Right lobe of liver (tissue), 6 donors: ENCODE measurements around the gene PRRC2C. TPM values are rescaled to one million over a fixed set of nuclear protein-coding genes. Genes with fewer than 3 reads are reported as not detected.

Experiments
- ATAC-seq, 4 donors: fragments of 200-7000 bp; cut with Tn5 transposase; one replicate each; pipeline ENCODE4 v1.9.1; 2020; ENCODE audit warnings: mild to moderate bottlenecking in 4 of 4, moderate library complexity in 4 of 4
- DNase-seq, 3 donors: peaks; one replicate each; pipeline ENCODE4 v3.0.0-alpha.2; 2020
- H3K27ac ChIP-seq, 3 donors: fragments of 200-600 bp; one replicate each; pipeline ENCODE4 v1.8.0; 2022
- H3K27me3 ChIP-seq, 2 donors: fragments of 200-600 bp; one replicate each; pipeline ENCODE4 v1.8.0; 2022
- H3K36me3 ChIP-seq, 4 donors: fragments of 200-600 bp; sonication (generic) in 1 of 4; one replicate each; pipeline versions ENCODE4 v1.5.1 to v1.8.0; 2017 to 2022; ENCODE audit warnings: control low read depth in 1 of 4
- H3K4me1 ChIP-seq, 4 donors: fragments of 200-600 bp; sonication (generic) in 1 of 4; one replicate each; pipeline versions ENCODE4 v1.5.1 to v1.8.0; 2017 to 2022; ENCODE audit warnings: control low read depth in 1 of 4
- H3K4me3 ChIP-seq, 3 donors: fragments of 200-600 bp; one replicate each; pipeline ENCODE4 v1.8.0; 2022
- H3K9me3 ChIP-seq, 4 donors: fragments of 200-600 bp; sonication (generic) in 1 of 4; one replicate each; pipeline versions ENCODE4 v1.5.1 to v1.8.0; 2017 to 2022; ENCODE audit warnings: control low read depth in 1 of 4
- CTCF ChIP-seq, 4 donors: fragments of 200-600 bp in 3 of 4; fragments of 450-650 bp in 1 of 4; IDR thresholded peaks; one replicate each; pipeline versions ENCODE4 v1.5.1 to v1.8.0; 2016 to 2022; ENCODE audit warnings: antibody characterized with exemption in 4 of 4, mild to moderate bottlenecking in 2 of 4
- POLR2A ChIP-seq: fragments of 450-650 bp; IDR thresholded peaks from one replicate; pipeline ENCODE4 v1.6.1; 2017; ENCODE audit warnings: antibody characterized with exemption, mild to moderate bottlenecking
- WGBS: methylation state at CpG from one replicate; pipeline ENCODE4 v1.1.6; 2018; ENCODE audit warnings: low coverage, low lambda C conversion rate; ENCODE audit not compliant: insufficient coverage; ENCODE audit errors: missing lambda C conversion rate; 5-methylcytosine and 5-hydroxymethylcytosine counted together
- intact Hi-C, 2 donors: fragments of 100-400 bp; cut with DNase I; formaldehyde crosslinking; loops; one replicate each; pipeline versions ENCODE4 v1.11.2 to v1.14.1; 2022
- total RNA-seq, 6 experiments: library from RNA; depleted of rRNA in 2 of 6; stranded (reverse); fragments of >200 nt in 2 of 6; fragmentation: NEBNext Ultra II Directional in 3 of 6; extraction: Animal tissue kit (Norgen Biotek cat#: 25700) in 3 of 6; gene quantifications; one replicate each; pipeline versions ENCODE4 v1.1.0 to v1.2.4, GENCODE V29; 2016 to 2023
- donor health status: DM: no; HTN: yes; CAD: no.
- donor health status: DM: no; HTN: no; CAD: no.
- donor health status: DM: no; HTN: no; CAD: no.
- donor health status: DM: no; HTN: yes; CAD: no.
- donor health status: DM: no; HTN: yes; CAD: no.

PRRC2C gene
- total RNA-seq, 6 experiments from 2014 or later, result 39.1 to 59.9 (median 48.5) TPM

- H3K36me3 ChIP-seq, result peaks cover 0 to 38% (median 14%) of the 10 kb centered on the region in 4 donors
These were observed 30.0 kb downstream of the PRRC2C start for GRCh38 chr1:171515299-171515698.

GRCh38 chr1:171515741-171516140 lies 30.4 kb downstream of the PRRC2C start:
- TF ChIP-seq POLR2A, result no peak
- no peak for TF ChIP-seq CTCF (IDR thresholded peaks at IDR 0.05)
- Histone ChIP-seq H3K36me3 (peaks cover 0 to 38% (median 14%) of the 10 kb centered on the region in 4 donors), H3K27me3 (no peaks in the 10 kb centered on the region), H3K9me3 (no peaks in the 10 kb centered on the region), H3K4me3 (no peak overlapping the region), H3K4me1 (no peaks in the 10 kb centered on the region), H3K27ac (no peak overlapping the region)
- ATAC-seq (no peak), DNase-seq (no peak)
- 71% methylated on average over 4 of the region's 4 CpGs for WGBS
- intact Hi-C loops, result no loop called here

More at GRCh38 chr1:171515299-171515698, 30.0 kb downstream of the PRRC2C start:
- Histone ChIP-seq H3K27me3 (no peaks in the 10 kb centered on the region), H3K27ac (no peak overlapping the region), H3K9me3 (no peaks in the 10 kb centered on the region), H3K4me1 (no peaks in the 10 kb centered on the region), H3K4me3 (no peak overlapping the region)
- TF ChIP-seq POLR2A (no peak), CTCF (IDR thresholded peaks at IDR 0.05) (no peak)
- DNase-seq (no peak), ATAC-seq (no peak)
- 56% methylated on average over 1 of the region's 1 CpG for WGBS
- intact Hi-C loops, result no loop called here

- Histone ChIP-seq H3K36me3 (peaks cover 8 to 57% (median 34%) of the 10 kb centered on the region in 4 donors), H3K4me1 (no peaks in the 10 kb centered on the region), H3K27ac (no peak overlapping the region), H3K9me3 (no peaks in the 10 kb centered on the region), H3K4me3 (no peak overlapping the region), H3K27me3 (no peaks in the 10 kb centered on the region)
- WGBS, result 49% methylated on average over 2 of the region's 2 CpGs
- intact Hi-C loops, result no loop called here
- ATAC-seq (no peak), DNase-seq (no peak)
- TF ChIP-seq CTCF (IDR thresholded peaks at IDR 0.05) (no peak), POLR2A (no peak)
These were observed 36.2 kb downstream of the PRRC2C start for GRCh38 chr1:171521567-171521966.

- no peak overlapping the region for H3K4me3 ChIP-seq
- DNase-seq (no peak), ATAC-seq (no peak)
- 52% methylated on average over 3 of the region's 3 CpGs for WGBS
- H3K9me3 ChIP-seq, result no peaks in the 10 kb centered on the region
- TF ChIP-seq POLR2A, result no peak
- no peak for TF ChIP-seq CTCF (IDR thresholded peaks at IDR 0.05)
- H3K4me1 ChIP-seq, result no peaks in the 10 kb centered on the region
- peaks cover 17 to 79% (median 25%) of the 10 kb centered on the region in 4 donors for H3K36me3 ChIP-seq
- intact Hi-C loops, result loop anchor here in 1 of 2 donors (10.0 kb wide), 1 partner anchor 54 kb away; no protein-coding TSS in a partner anchor
- H3K27ac ChIP-seq, result no peak overlapping the region
- no peaks in the 10 kb centered on the region for H3K27me3 ChIP-seq
These were observed 45.3 kb downstream of the PRRC2C start for GRCh38 chr1:171530676-171531075.

GRCh38 chr1:171532520-171532919 lies 47.2 kb downstream of the PRRC2C start:
- Histone ChIP-seq H3K36me3 (peaks cover 16 to 94% (median 33%) of the 10 kb centered on the region in 4 donors), H3K27ac (no peak overlapping the region), H3K4me1 (no peaks in the 10 kb centered on the region), H3K27me3 (no peaks in the 10 kb centered on the region), H3K4me3 (no peak overlapping the region), H3K9me3 (no peaks in the 10 kb centered on the region)
- TF ChIP-seq CTCF (IDR thresholded peaks at IDR 0.05) (no peak), POLR2A (no peak)
- ATAC-seq, result no peak
- 97% methylated on average over 7 of the region's 7 CpGs for WGBS
- DNase-seq, result no peak
- intact Hi-C loops, result loop anchor here in 1 of 2 donors (10.0 kb wide), 1 partner anchor 52 kb away; no protein-coding TSS in a partner anchor
